ENCODE measurements around the gene CLHC1.

CLHC1 gene

GRCh38 chr2:55168221-55169154 lies 63.6 kb downstream of the CLHC1 start:
- peak; percentile 86 for FAIRE-seq

- FAIRE-seq, result no peak
These were observed 66.5 kb downstream of the CLHC1 start for GRCh38 chr2:55165626-55166025.

- FAIRE-seq, result no peak
These were observed 67.3 kb downstream of the CLHC1 start for GRCh38 chr2:55164534-55165480.

GRCh38 chr2:55163941-55164390 lies 68.1 kb downstream of the CLHC1 start:
- FAIRE-seq, result no peak

GRCh38 chr2:55163274-55163721 lies 68.8 kb downstream of the CLHC1 start:
- FAIRE-seq, result no peak

- FAIRE-seq, result no peak
These were observed 69.6 kb downstream of the CLHC1 start for GRCh38 chr2:55162284-55163006.

- no peak for FAIRE-seq
These were observed 70.5 kb downstream of the CLHC1 start for GRCh38 chr2:55161295-55162210.

- FAIRE-seq, result no peak
These were observed 71.7 kb downstream of the CLHC1 start for GRCh38 chr2:55160422-55160821.

GRCh38 chr2:55159752-55160151 lies 72.3 kb downstream of the CLHC1 start:
- no peak for FAIRE-seq

GRCh38 chr2:55159037-55159651 lies 72.9 kb downstream of the CLHC1 start:
- FAIRE-seq, result no peak

GRCh38 chr2:55158111-55158814 lies 73.8 kb downstream of the CLHC1 start:
- FAIRE-seq, result no peak

GRCh38 chr2:55157474-55157884 lies 74.6 kb downstream of the CLHC1 start:
- no peak for FAIRE-seq

- FAIRE-seq, result no peak
These were observed 75.1 kb downstream of the CLHC1 start for GRCh38 chr2:55156984-55157383.

- FAIRE-seq, result no peak
These were observed 75.8 kb downstream of the CLHC1 start for GRCh38 chr2:55156326-55156725.

- no peak for FAIRE-seq
These were observed 76.3 kb downstream of the CLHC1 start for GRCh38 chr2:55155764-55156281.

GRCh38 chr2:55155206-55155605 lies 76.9 kb downstream of the CLHC1 start:
- FAIRE-seq, result no peak

GRCh38 chr2:55154525-55155030 lies 77.5 kb downstream of the CLHC1 start:
- no peak for FAIRE-seq

GRCh38 chr2:55153584-55154299 lies 78.4 kb downstream of the CLHC1 start:
- no peak for FAIRE-seq

Data from A204.1 (cell line).